ENCODE data around the gene RPS26. TPM values are rescaled to one million over a fixed set of nuclear protein-coding genes. Genes with fewer than 3 reads are reported as not detected.

RPS26 gene
- total RNA-seq, 1 experiment from 2014 or later = 77.2 TPM

DNA sequence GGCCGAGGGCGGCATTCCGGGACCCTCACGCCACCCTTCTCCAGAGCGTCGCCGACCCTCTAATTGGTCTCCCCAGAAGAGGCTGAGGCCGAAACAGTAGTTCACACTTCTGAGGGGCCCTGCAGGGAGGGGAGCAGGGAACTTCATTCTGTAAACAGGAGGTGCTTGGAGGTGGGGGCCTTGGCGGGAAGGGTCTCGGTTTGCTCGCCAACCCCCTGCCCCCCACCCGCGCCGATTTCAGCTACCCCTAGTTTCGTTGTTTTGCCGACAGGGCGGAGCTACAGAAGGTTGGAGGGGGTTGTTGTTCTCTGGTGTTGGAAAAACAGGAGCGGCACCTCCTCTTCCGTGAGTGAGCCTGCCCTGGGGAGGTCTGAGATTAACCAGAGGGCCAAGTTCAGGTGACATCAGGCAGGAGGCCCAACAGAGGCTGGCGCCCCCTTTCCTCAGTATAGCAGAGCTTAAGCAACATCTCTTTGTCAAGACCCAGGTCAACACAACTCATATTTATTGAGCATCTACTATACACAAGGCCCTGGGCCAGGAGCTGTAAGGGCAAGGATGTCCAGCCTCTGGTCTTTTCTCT, 38.9 kb downstream of the RPS26 start:
- peak; percentile 59 for DNase-seq (ENCODE audit: low spot score)
- ChIA-PET POLR2A (interaction anchor here (0.6 to 2.9 kb wide), 10 partner anchors 24 to 82 kb away, joined by 3 to 34 read pairs (median 3); partner anchors contain the start of genes ESYT1, PA2G4 and ZC3H10), CTCF (interaction anchor here (0.8 to 2.6 kb wide), 11 partner anchors 12 to 109 kb away, joined by 3 to 16 read pairs (median 4); partner anchors contain the start of genes ESYT1, PA2G4, RAB5B and SMARCC2)
- peaks cover 23% of the 10 kb centered on the region for H3K4me1 Mint-ChIP-seq
- peak overlapping the region; percentile 89 for H3K4me3 Mint-ChIP-seq
- no peaks in the 10 kb centered on the region for H3K27me3 Mint-ChIP-seq (ENCODE audit: low read depth)
- H3K9me3 Mint-ChIP-seq = no peaks in the 10 kb centered on the region
- peak overlapping the region; percentile 96 for H3K27ac Mint-ChIP-seq
- H3K36me3 Mint-ChIP-seq = peaks cover 16% of the 10 kb centered on the region
- peak; percentile 24 for ATAC-seq
- no peak for TF ChIP-seq RORB (CRISPR knock-in tag; IDR thresholded peaks at IDR 0.05)
- no peak for TF ChIP-seq NFYB (CRISPR knock-in tag; conservative IDR thresholded peaks at IDR 0.05; ENCODE audit: low read depth)
- TF ChIP-seq, protein P1, sequence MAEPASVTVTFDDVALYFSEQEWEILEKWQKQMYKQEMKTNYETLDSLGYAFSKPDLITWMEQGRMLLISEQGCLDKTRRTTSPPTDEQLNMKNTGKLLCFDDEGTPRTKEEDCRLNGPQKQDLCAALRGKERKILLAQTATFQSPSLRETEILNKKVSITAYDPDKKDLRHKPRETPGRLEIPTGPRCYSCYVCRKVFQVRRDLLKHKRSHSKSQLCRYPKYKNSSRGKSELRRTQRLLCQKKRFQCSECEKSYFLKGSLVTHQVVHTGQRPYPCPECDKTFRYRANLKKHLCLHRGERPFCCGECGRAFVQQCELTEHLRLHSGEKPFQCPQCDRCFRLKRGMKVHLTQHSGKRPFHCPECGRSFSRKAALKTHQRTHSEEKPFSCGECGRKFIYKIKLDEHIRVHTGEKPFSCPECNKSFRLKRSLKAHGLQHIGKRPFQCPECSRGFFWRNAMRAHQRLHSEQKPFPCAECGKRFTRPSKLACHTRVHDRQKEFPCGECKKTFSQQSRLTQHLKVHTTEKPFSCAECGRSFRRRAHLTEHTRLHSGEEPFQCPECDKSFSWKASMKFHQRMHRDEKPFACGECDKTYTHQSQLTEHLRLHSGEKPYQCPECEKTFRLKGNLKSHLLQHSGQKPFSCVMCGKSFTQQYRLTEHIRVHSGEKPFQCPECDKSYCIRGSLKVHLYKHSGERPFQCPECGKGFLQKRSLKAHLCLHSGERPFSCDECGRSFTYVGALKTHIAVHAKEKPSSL (CRISPR knock-in tag; conservative IDR thresholded peaks at IDR 0.05) = no peak
- TF ChIP-seq, protein P2, sequence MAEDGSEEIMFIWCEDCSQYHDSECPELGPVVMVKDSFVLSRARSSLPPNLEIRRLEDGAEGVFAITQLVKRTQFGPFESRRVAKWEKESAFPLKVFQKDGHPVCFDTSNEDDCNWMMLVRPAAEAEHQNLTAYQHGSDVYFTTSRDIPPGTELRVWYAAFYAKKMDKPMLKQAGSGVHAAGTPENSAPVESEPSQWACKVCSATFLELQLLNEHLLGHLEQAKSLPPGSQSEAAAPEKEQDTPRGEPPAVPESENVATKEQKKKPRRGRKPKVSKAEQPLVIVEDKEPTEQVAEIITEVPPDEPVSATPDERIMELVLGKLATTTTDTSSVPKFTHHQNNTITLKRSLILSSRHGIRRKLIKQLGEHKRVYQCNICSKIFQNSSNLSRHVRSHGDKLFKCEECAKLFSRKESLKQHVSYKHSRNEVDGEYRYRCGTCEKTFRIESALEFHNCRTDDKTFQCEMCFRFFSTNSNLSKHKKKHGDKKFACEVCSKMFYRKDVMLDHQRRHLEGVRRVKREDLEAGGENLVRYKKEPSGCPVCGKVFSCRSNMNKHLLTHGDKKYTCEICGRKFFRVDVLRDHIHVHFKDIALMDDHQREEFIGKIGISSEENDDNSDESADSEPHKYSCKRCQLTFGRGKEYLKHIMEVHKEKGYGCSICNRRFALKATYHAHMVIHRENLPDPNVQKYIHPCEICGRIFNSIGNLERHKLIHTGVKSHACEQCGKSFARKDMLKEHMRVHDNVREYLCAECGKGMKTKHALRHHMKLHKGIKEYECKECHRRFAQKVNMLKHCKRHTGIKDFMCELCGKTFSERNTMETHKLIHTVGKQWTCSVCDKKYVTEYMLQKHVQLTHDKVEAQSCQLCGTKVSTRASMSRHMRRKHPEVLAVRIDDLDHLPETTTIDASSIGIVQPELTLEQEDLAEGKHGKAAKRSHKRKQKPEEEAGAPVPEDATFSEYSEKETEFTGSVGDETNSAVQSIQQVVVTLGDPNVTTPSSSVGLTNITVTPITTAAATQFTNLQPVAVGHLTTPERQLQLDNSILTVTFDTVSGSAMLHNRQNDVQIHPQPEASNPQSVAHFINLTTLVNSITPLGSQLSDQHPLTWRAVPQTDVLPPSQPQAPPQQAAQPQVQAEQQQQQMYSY (CRISPR knock-in tag; IDR thresholded peaks at IDR 0.05) = no peak
- TF ChIP-seq FOXK1 (CRISPR knock-in tag; IDR thresholded peaks at IDR 0.05) = peak; percentile 50; the same call in 1 of the 2 replicates
- TF ChIP-seq, protein P3, sequence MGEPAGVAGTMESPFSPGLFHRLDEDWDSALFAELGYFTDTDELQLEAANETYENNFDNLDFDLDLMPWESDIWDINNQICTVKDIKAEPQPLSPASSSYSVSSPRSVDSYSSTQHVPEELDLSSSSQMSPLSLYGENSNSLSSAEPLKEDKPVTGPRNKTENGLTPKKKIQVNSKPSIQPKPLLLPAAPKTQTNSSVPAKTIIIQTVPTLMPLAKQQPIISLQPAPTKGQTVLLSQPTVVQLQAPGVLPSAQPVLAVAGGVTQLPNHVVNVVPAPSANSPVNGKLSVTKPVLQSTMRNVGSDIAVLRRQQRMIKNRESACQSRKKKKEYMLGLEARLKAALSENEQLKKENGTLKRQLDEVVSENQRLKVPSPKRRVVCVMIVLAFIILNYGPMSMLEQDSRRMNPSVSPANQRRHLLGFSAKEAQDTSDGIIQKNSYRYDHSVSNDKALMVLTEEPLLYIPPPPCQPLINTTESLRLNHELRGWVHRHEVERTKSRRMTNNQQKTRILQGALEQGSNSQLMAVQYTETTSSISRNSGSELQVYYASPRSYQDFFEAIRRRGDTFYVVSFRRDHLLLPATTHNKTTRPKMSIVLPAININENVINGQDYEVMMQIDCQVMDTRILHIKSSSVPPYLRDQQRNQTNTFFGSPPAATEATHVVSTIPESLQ (CRISPR knock-in tag; IDR thresholded peaks at IDR 0.05) = no peak
- peak; percentile 16; the same call in 1 of the 2 replicates for TF ChIP-seq ETV6 (CRISPR knock-in tag; IDR thresholded peaks at IDR 0.05)
- no peak for TF ChIP-seq OVOL2 (CRISPR knock-in tag; IDR thresholded peaks at IDR 0.05; ENCODE audit: borderline replicate concordance)
- TF ChIP-seq ZNF317 (CRISPR knock-in tag; IDR thresholded peaks at IDR 0.05; ENCODE audit: borderline replicate concordance, low read depth) = no peak
- peak; percentile 84 for TF ChIP-seq GABPB1 (CRISPR knock-in tag; IDR thresholded peaks at IDR 0.05)
- no peak for TF ChIP-seq NR3C1 (CRISPR knock-in tag; conservative IDR thresholded peaks at IDR 0.05; ENCODE audit: low read depth)
- no peak for TF ChIP-seq MXD4 (CRISPR knock-in tag; IDR thresholded peaks at IDR 0.05; ENCODE audit: borderline replicate concordance)
- TF ChIP-seq ZNF396 (CRISPR knock-in tag; IDR thresholded peaks at IDR 0.05; ENCODE audit: borderline replicate concordance) = no peak
- TF ChIP-seq ZNF532 (CRISPR knock-in tag; IDR thresholded peaks at IDR 0.05; ENCODE audit: borderline replicate concordance) = no peak
- TF ChIP-seq TCF7 (CRISPR knock-in tag; IDR thresholded peaks at IDR 0.05; ENCODE audit: low read depth) = 0 out of 2 replicates have a peak, but pooled peaks have one; percentile 10
- TF ChIP-seq, protein P4, sequence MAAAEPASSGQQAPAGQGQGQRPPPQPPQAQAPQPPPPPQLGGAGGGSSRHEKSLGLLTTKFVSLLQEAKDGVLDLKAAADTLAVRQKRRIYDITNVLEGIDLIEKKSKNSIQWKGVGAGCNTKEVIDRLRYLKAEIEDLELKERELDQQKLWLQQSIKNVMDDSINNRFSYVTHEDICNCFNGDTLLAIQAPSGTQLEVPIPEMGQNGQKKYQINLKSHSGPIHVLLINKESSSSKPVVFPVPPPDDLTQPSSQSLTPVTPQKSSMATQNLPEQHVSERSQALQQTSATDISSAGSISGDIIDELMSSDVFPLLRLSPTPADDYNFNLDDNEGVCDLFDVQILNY (CRISPR knock-in tag; IDR thresholded peaks at IDR 0.05) = peak; percentile 41; the same call in 1 of the 2 replicates
- no peak for TF ChIP-seq USF2 (CRISPR knock-in tag; IDR thresholded peaks at IDR 0.05)
- TF ChIP-seq EMX1 (CRISPR knock-in tag; IDR thresholded peaks at IDR 0.05) = no peak
- TF ChIP-seq SP1 (CRISPR knock-in tag; conservative IDR thresholded peaks at IDR 0.05) = 0 out of 2 replicates have a peak, but pooled peaks have one; percentile 6
- TF ChIP-seq, protein P5, sequence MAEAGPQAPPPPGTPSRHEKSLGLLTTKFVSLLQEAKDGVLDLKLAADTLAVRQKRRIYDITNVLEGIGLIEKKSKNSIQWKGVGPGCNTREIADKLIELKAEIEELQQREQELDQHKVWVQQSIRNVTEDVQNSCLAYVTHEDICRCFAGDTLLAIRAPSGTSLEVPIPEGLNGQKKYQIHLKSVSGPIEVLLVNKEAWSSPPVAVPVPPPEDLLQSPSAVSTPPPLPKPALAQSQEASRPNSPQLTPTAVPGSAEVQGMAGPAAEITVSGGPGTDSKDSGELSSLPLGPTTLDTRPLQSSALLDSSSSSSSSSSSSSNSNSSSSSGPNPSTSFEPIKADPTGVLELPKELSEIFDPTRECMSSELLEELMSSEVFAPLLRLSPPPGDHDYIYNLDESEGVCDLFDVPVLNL (CRISPR knock-in tag; IDR thresholded peaks at IDR 0.05; ENCODE audit: borderline replicate concordance, low read depth) = no peak
- no peak for TF ChIP-seq NFATC4 (CRISPR knock-in tag; IDR thresholded peaks at IDR 0.05)
- TF ChIP-seq NFE2L1 (CRISPR knock-in tag; IDR thresholded peaks at IDR 0.05) = no peak
